T1000 (cell line): ENCODE results near the gene SLC28A1.
A peak's percentile ranks its signal among the peaks of the same experiment; 100 is the strongest.
"Not testable (repeated sequence)": the region's sequence is repeated elsewhere in the genome, so short reads cannot be mapped to it uniquely, and the experiment has no call there.

ENCODE experiments used
- DNase-seq: peaks from one replicate; lab custom pipeline; 2025; ENCODE audit warnings: mixed read lengths; lab: John Stamatoyannopoulos, UW

SLC28A1 gene

DNA sequence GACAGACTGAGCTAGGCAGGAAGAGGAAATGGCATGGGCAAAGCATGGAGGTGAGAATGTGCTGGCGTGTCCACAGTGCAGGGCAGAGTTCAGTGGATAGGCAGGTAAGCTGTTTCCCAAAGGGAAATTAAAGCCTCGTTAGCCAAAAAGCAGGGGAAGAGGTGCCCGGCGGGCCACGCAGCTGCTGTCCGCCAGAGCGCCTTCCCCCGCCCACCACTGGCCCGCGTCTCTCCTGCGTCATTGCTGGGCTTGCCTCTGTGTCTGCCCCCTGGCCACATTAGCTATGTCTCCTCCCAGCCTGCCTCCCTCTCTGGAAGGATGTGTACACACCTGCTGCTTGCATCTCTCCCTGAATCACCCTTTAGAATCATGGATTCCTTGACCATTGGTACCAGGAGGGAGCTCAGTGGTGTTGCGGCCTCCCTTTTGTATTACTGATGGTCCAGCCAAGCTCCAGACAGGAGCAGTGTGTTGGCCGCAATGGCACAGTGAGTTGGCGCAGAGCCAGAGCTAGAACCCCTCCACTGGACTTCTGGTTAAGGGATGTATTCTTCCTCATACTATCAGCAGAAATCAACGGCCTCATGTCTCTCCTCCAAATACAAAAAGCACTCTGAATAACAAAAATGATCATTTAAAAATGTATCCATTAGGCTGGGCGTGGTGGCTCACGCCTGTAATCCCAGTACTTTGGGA lies 26.6 kb downstream of the SLC28A1 start:
- no peak for DNase-seq

DNA sequence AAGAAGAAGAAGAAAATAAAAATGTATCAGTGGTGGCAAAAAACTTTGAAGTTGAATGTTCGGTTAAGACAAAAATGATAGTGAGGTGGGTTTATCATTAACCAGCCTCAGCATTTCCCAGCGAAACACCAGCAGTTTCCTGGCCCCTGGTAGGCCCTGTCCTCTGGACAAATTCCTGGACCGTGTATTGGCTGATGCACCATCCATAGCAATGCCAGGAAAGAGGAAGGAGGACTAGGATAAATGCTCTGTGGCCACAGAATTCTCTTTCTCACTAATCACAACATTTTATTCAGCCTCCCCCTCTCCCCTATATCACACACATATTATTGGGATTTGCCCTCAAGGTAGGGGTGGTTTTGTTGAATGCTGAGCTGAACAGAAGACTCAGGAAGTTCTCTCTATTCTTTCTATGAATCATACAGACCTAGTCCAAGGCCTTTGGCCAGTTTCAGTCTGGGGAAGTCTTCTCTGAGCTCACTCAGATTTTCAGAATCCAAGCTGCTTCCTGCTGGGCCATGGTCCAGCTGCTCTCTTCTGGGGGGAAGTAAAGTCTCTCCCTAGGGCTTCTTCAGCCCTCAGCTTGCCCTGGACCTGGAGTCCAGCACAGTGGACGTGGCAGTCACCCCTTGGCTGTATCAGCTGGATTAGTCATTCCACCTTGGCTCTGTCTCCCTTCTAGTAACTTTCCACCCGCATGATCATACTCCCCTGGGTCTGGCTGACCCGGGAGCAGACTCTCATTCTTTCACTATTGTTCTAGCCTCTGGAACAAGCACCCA lies 27.6 kb downstream of the SLC28A1 start:
- peak; percentile 81 for DNase-seq

GRCh38 chr15:84913360-84913723 lies 28.9 kb downstream of the SLC28A1 start:
- DNase-seq = no peak

DNA sequence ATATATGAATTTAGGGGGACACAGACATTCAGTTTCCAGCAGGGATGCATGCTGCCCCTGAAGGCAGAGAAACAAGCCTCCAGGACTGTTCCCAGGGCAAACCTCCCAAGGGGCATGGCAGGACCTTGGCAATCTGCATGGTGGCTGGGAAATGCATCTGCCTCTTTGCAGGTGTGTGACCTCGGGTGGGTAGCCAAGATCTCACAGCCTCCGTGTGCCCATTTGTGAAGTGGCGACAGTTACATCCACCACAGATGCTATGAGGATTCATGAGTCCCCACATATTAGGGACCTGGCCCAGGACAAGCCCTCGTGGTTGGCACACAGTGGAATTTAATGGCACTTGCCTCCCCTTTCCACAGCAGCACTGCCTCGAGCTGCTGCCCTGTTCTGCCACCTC lies 29.9 kb downstream of the SLC28A1 start:
- DNase-seq = no peak

- peak; percentile 72 for DNase-seq
Measured at GRCh38 chr15:84914909-84915605, 30.6 kb downstream of the SLC28A1 start.

DNA sequence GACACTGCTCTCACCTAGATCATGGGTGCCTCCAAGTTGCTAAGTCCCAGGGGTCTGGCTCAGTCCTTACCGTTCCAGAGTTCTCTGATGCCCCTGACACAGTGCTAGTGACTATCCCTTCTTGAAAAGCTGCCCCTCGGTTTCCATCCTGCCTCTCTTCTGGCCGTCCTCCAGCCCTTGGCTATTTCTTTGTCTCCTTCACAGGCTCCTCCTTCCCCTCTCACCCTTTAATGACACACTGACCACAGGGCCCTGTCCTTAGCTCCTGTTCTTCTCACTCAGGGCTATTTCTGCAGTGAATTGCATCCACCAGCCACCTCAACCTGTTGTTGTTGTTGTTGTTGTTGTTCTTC lies 31.1 kb downstream of the SLC28A1 start:
- DNase-seq = no peak

- DNase-seq = no peak
Measured at GRCh38 chr15:84917452-84917851, 33.0 kb downstream of the SLC28A1 start.

GRCh38 chr15:84919106-84919667 lies 34.7 kb downstream of the SLC28A1 start:
- no peak for DNase-seq

- DNase-seq = no peak
Measured at GRCh38 chr15:84921121-84921520, 36.7 kb downstream of the SLC28A1 start.

GRCh38 chr15:84922530-84922929 lies 38.1 kb downstream of the SLC28A1 start:
- no peak for DNase-seq

- DNase-seq = no peak
Measured at GRCh38 chr15:84924077-84924731, 39.7 kb downstream of the SLC28A1 start.

DNA sequence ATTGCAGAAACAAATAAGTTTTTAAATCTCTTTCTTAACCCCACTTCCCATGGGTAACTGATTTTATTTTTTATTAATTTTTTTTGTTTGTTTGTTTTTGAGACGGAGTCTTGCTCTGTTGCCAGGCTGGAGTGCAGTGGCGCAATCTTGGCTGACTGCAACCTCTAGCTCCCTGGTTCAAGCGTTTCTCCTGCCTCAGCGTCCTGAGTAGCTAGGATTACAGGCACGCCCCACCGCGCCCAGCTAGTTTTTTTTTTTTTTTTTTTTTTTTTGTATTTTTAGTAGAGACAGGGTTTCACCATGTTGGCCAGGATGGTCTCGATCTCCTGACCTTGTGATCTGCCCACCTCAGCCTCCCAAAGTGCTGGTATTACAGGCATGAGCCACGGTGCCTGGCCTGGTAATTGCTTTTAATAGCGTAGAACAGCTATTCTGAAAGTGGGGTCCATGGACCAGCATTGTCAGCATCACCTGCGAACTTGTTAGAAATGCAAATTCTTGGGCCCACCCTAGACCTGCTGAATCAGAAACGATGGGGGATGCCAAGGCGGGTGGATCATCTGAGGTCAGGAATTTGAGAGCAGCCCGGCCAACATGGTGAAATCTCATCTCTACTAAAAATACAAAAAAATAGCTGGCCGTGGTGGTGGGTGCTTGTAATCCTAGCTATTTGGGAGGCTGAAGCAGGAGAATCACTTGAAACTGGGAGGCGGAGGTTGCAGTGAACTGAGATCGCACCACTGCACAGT lies 40.5 kb downstream of the SLC28A1 start:
- not testable (repeated sequence) for DNase-seq

DNA sequence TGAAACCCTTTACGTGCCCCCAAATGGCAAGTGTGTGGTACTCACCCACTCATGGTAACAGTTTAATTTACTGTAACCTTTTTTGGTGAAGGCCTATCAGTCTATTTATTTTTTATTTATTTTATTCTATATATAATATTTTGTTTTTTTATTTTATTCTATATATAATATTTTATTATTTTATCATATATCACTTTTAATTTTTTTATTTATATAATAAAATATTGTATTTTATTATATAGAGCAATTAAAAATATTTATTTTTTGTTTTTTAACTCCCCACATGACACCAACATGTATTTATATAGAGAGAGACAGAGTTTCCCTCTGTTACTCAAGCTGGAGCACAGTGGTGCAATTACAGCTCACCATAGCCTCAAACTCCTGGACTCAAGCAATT lies 41.4 kb downstream of the SLC28A1 start:
- no peak for DNase-seq

DNA sequence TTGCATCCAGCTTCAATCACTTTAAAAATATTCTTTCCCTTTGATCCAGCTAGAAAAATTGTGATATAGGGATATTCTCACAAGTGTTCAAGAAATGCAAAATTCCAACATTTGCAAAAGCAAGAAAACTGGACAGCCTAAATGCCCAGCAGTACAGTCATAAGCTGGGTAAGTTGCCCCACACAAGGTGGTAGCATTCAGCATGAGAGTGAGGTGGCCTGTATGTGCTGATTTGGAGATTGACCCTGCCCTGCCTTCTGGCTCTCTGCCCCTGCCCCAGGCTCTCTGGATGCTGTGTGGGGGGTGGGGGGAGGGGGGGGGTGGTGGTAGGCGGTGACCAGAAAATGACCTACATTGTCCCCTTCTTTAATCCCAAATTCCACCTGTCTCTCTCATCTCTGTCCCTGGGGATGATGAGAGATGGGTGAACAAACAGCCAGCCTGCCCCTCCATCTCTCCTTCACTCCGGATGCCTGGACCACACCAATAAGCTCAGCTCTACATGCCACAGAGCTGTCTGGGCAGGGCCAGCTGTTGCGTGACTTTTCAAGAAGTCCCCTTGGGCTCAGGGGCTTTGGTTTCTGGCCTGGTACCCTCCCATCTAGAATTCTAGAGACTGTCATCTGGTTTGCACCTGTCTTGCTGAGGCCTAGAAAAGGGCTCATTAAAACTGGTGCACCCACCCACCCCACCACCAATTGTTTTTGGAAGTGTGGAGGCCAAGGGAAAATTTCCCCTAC lies 42.2 kb downstream of the SLC28A1 start:
- no peak for DNase-seq

GRCh38 chr15:84928843-84929168 lies 44.3 kb downstream of the SLC28A1 start:
- DNase-seq = no peak

GRCh38 chr15:84929795-84930603 lies 45.5 kb downstream of the SLC28A1 start:
- peak; percentile 43 for DNase-seq

DNA sequence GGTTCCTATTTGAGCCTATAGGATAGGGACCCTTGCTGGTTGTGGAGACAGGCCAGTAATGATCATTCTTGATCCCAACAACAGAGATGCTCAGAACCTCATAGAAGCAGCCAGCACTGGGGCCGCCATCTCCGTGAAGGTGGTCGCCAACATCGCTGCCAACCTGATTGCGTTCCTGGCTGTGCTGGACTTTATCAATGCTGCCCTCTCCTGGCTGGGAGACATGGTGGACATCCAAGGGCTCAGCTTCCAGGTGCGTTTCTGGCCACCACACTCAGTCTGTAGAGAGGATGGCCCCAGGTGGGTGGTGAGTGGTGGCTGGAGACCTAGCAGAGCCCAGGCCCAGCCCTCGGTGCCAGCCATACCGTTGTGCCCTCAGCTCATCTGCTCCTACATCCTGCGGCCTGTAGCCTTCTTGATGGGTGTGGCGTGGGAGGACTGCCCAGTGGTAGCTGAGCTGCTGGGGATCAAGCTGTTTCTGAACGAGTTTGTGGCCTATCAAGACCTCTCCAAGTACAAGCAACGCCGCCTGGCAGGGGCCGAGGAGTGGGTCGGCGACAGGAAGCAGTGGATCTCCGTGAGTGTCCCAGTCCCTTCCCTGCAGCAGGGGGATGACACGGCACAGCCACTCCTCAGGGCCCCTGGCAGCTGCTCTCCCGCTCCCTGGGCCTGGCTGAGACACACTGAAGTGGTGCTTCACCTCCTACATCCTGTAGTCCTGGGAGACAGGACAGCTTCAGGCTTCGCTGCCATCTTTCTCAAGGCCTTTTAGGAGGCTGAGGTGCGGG lies 50.7 kb downstream of the SLC28A1 start:
- no peak for DNase-seq

DNA sequence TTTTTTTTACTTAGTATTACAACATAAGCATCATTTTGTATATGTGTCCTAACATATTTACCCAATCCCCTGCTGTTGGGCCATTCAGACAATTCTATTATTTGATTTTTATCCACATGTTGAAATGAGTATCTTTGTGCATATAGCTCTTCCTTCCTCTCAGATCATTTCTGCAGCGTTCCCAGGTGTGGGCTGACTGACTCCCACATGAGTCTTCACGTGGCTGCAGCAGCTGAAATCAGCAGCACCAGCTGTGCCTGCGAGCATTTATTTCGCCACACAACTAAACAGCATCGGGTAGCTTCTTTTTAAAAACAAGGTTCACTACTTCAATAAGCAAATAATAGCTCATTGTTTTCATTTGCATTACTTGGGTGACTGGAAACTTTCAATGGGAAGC lies 52.7 kb downstream of the SLC28A1 start:
- DNase-seq = no peak

GRCh38 chr15:84938726-84939125 lies 54.3 kb downstream of the SLC28A1 start:
- DNase-seq = no peak
